HCT116 (cell line): ENCODE measurements around the gene BLOC1S6. TPM values are rescaled to one million over a fixed set of nuclear protein-coding genes. Genes with fewer than 3 reads are reported as not detected.
A peak's percentile ranks its signal among the peaks of the same experiment; 100 is the strongest.

ENCODE experiments used
- ATAC-seq: fragments of 200-7000 bp; cut with Tn5 transposase; 2 replicates; pipeline ENCODE4 v1.9.1; 2020; ENCODE audit warnings: mild to moderate bottlenecking, moderate library complexity
- BruUV-seq: library from RNA; stranded (reverse); fragments of 400-500 nt; replicated peaks from 2 replicates; lab custom pipeline; 2021; lab: Mats Ljungman, UMichigan
- CTCF ChIA-PET: fragments of 300-600 bp; sonication (Branson Sonifier 250); formaldehyde crosslinking; loops from one replicate; lab custom pipeline; 2021; ENCODE audit warnings: antibody characterized with exemption; lab: Charles Lee
- POLR2A ChIA-PET: fragments of 300-600, 350-600 bp; sonication (Branson Sonifier 250); formaldehyde crosslinking; loops from one replicate; lab custom pipeline; 2021; ENCODE audit warnings: antibody characterized with exemption; lab: Charles Lee
- RAD21 ChIA-PET, 2 experiments: fragments of 300-600 bp; sonication (Branson Sonifier 250); formaldehyde crosslinking; loops; one replicate each; lab custom pipeline; 2023; ENCODE audit warnings: low total read pairs in 2 of 2; ENCODE audit not compliant: uncharacterized antibody in 2 of 2, unreplicated experiment in 2 of 2, low non-redundant PET in 1 of 2; lab: Charles Lee
- DNase-seq: peaks from one replicate; pipeline ENCODE4 v3.0.0-alpha.2; 2010; ENCODE audit warnings: low read depth, low spot score
- H2AFZ ChIP-seq: fragments of 200-600 bp; shearing (Covaris generic), sonication (generic); 2 replicates; pipeline ENCODE4 v1.6.1; 2017; ENCODE audit warnings: low read depth, mixed run types, mixed read lengths, antibody characterized with exemption, low read length; ENCODE audit not compliant: poor library complexity, severe bottlenecking
- H3K27ac ChIP-seq: 2 replicates; pipeline ENCODE4 v1.5.1; 2012; ENCODE audit warnings: low read depth, low read length
- H3K27me3 ChIP-seq: fragments of 200-600 bp; sonication (generic); 2 replicates; pipeline ENCODE4 v1.6.1; 2016; ENCODE audit warnings: mixed run types, low read length, mixed read lengths; ENCODE audit not compliant: insufficient read depth
- H3K36me3 ChIP-seq, 2 experiments: fragments of 200-500 bp in 1 of 2; fragments of 200-600 bp in 1 of 2; sonication (Bioruptor generic) in 1 of 2; sonication (generic) in 1 of 2; 2 replicates each; pipeline versions ENCODE4 v1.5.1 to v1.6.1; 2014 to 2016; ENCODE audit warnings: low read length in 2 of 2, inconsistent platforms in 1 of 2, mixed read lengths in 1 of 2, mixed run types in 1 of 2; ENCODE audit not compliant: insufficient read depth in 2 of 2, control insufficient read depth in 1 of 2
- H3K4me1 ChIP-seq, 2 experiments: fragments of 200-600 bp in 1 of 2; sonication (generic) in 1 of 2; 2 replicates each; pipeline versions ENCODE4 v1.5.1 to v1.6.1; 2012 to 2017; ENCODE audit warnings: low read length in 2 of 2, inconsistent platforms in 1 of 2, mild to moderate bottlenecking in 1 of 2, mixed read lengths in 1 of 2, mixed run types in 1 of 2, moderate library complexity in 1 of 2; ENCODE audit not compliant: insufficient read depth in 2 of 2, control insufficient read depth in 1 of 2
- H3K4me2 ChIP-seq: fragments of 200-600 bp; sonication (generic); 2 replicates; pipeline ENCODE4 v1.6.1; 2017; ENCODE audit warnings: mixed run types, low read length, mixed read lengths
- H3K4me3 ChIP-seq, 2 experiments: fragments of 200-600 bp in 1 of 2; sonication (generic) in 1 of 2; replicated peaks in 1 of 2; 2 replicates each; pipeline ENCODE4 v1.5.1; 2011 to 2016; ENCODE audit warnings: low read length in 2 of 2, control low read depth in 1 of 2, low read depth in 1 of 2, mild to moderate bottlenecking in 1 of 2, mixed read lengths in 1 of 2, mixed run types in 1 of 2
- H3K79me2 ChIP-seq: fragments of 200-600 bp; sonication (generic); 2 replicates; pipeline ENCODE4 v1.6.1; 2017; ENCODE audit warnings: mild to moderate bottlenecking, mixed run types, low read length, moderate library complexity, mixed read lengths; ENCODE audit not compliant: insufficient read depth
- H3K9ac ChIP-seq: fragments of 200-600 bp; sonication (generic); 2 replicates; pipeline ENCODE4 v1.6.1; 2016; ENCODE audit warnings: low read length, mixed read lengths
- H3K9me2 ChIP-seq: fragments of 200-600 bp; sonication (generic), shearing (Covaris generic); 2 replicates; pipeline ENCODE4 v1.6.1; 2017; ENCODE audit warnings: mixed run types, mild to moderate bottlenecking, moderate library complexity; ENCODE audit not compliant: insufficient read depth
- H3K9me3 ChIP-seq, 2 experiments: fragments of 200-500 bp in 1 of 2; fragments of 200-600 bp in 1 of 2; sonication (Bioruptor generic) in 1 of 2; sonication (generic) in 1 of 2; 2 replicates each; pipeline ENCODE4 v1.6.1; 2014 to 2017; ENCODE audit warnings: low read length in 2 of 2, mixed read lengths in 2 of 2, inconsistent platforms in 1 of 2, low read depth in 1 of 2, mild to moderate bottlenecking in 1 of 2, mixed run types in 1 of 2, moderate library complexity in 1 of 2; ENCODE audit not compliant: control insufficient read depth in 1 of 2, insufficient read depth in 1 of 2
- H4K20me1 ChIP-seq: fragments of 200-600 bp; sonication (generic), shearing (Covaris generic); 2 replicates; pipeline ENCODE4 v1.6.1; 2017; ENCODE audit warnings: mixed run types, mild to moderate bottlenecking, moderate library complexity; ENCODE audit not compliant: insufficient read depth
- CBX3 ChIP-seq: IDR thresholded peaks from 2 replicates; pipeline ENCODE4 v1.6.1; 2012; ENCODE audit warnings: low read depth
- CEBPB ChIP-seq: IDR thresholded peaks from 2 replicates; pipeline ENCODE4 v1.6.1; 2012; ENCODE audit warnings: low read depth
- CTCF ChIP-seq, 3 experiments: fragments of 200-600 bp in 1 of 3; sonication (generic) in 1 of 3; IDR thresholded peaks in 2 of 3; conservative IDR thresholded peaks in 1 of 3; 2 replicates each; pipeline ENCODE4 v1.5.1; 2012 to 2017; ENCODE audit warnings: low read depth in 2 of 3, low read length in 2 of 3, antibody characterized with exemption in 1 of 3, borderline replicate concordance in 1 of 3, control low read depth in 1 of 3, mild to moderate bottlenecking in 1 of 3, mixed read lengths in 1 of 3, mixed run types in 1 of 3, moderate library complexity in 1 of 3; ENCODE audit not compliant: insufficient read depth in 1 of 3
- ELF1 ChIP-seq: IDR thresholded peaks from 2 replicates; pipeline ENCODE4 v1.6.1; 2012; ENCODE audit warnings: low read depth, borderline replicate concordance
- EZH2phosphoT487 ChIP-seq: fragments of 200-600 bp; IDR thresholded peaks from 2 replicates; pipeline ENCODE4 v1.6.1; 2018; ENCODE audit warnings: antibody characterized with exemption, borderline replicate concordance
- FOSL1 ChIP-seq: IDR thresholded peaks from 2 replicates; pipeline ENCODE4 v1.6.1; 2012; ENCODE audit warnings: low read depth
- JUND ChIP-seq: IDR thresholded peaks from 2 replicates; pipeline ENCODE4 v1.6.1; 2012
- MAX ChIP-seq: IDR thresholded peaks from 2 replicates; pipeline ENCODE4 v1.6.1; 2012
- POLR2A ChIP-seq: IDR thresholded peaks from 2 replicates; pipeline ENCODE4 v1.7.0; 2011; ENCODE audit warnings: borderline replicate concordance; ENCODE audit not compliant: insufficient read depth, insufficient read length; ENCODE audit errors: extremely low read depth
- POLR2AphosphoS5 ChIP-seq: IDR thresholded peaks from 2 replicates; pipeline ENCODE4 v1.6.1; 2011; ENCODE audit warnings: mild to moderate bottlenecking, low read depth, low read length, moderate library complexity
- RAD21 ChIP-seq: IDR thresholded peaks from 2 replicates; pipeline ENCODE4 v1.6.1; 2012; ENCODE audit warnings: low read depth, mild to moderate bottlenecking
- REST ChIP-seq: IDR thresholded peaks from 2 replicates; pipeline ENCODE4 v1.6.1; 2012; ENCODE audit warnings: low read depth
- SIN3A ChIP-seq: IDR thresholded peaks from 2 replicates; pipeline ENCODE4 v1.6.1; 2012; ENCODE audit warnings: low read depth
- SP1 ChIP-seq: IDR thresholded peaks from 2 replicates; pipeline ENCODE4 v1.6.1; 2012; ENCODE audit warnings: low read depth
- SRF ChIP-seq: IDR thresholded peaks from 2 replicates; pipeline ENCODE4 v1.6.1; 2012; ENCODE audit warnings: low read depth
- TCF7L2 ChIP-seq: IDR thresholded peaks from 2 replicates; pipeline ENCODE4 v1.7.0; 2011; ENCODE audit warnings: borderline replicate concordance, inconsistent platforms; ENCODE audit not compliant: insufficient read depth, insufficient read length; ENCODE audit errors: extremely low read depth
- ZFX ChIP-seq: fragments of 450-650 bp; IDR thresholded peaks from 2 replicates; pipeline ENCODE4 v1.6.1; 2017
- intact Hi-C: fragments of 100-400 bp; cut with micrococcal nuclease; formaldehyde crosslinking; loops from 2 replicates; pipeline ENCODE4 v1.10.0; 2022
- total RNA-seq: library from RNA; stranded (reverse); gene quantifications from one replicate; pipeline ENCODE4 v1.2.1, GENCODE V29; 2021; ENCODE audit not compliant: unreplicated experiment

BLOC1S6 gene
- total RNA-seq, 1 experiment from 2014 or later, result 40.7 TPM

GRCh38 chr15:45635763-45636292 is 48.6 kb downstream of the BLOC1S6 start:
- no peaks in the 10 kb centered on the region for H3K79me2 ChIP-seq

More at GRCh38 chr15:45635763-45636292, 48.6 kb downstream of the BLOC1S6 start:
- CTCF ChIA-PET, result interaction anchor here (1.0 to 2.4 kb wide), 3 partner anchors 13 to 24 kb away, joined by 3 to 8 read pairs (median 3); no protein-coding TSS in a partner anchor
- peak overlapping the region; percentile 68 for H3K9ac ChIP-seq
- TF ChIP-seq CTCF (IDR thresholded peaks at IDR 0.05 in 2 of 3, conservative IDR thresholded peaks at IDR 0.05 in 1 of 3; ENCODE audit: borderline replicate concordance in 1 of 3, insufficient read depth in 1 of 3, low read depth in 2 of 3, low read length in 2 of 3) (no peak), CBX3 (no peak), ELF1 (no peak), POLR2A (no peak), REST (no peak), SRF (no peak), JUND (no peak), POLR2AphosphoS5 (no peak), RAD21 (no peak), EZH2phosphoT487 (no peak), TCF7L2 (no peak), SP1 (no peak), MAX (no peak), CEBPB (no peak), SIN3A (no peak), FOSL1 (no peak), ZFX (no peak)
- TF ChIP-seq, all 23 proteins: peak for 0
- Histone ChIP-seq H3K4me3 (peak overlapping the region; percentile 74 to 78), H3K9me3 (no peaks in the 10 kb centered on the region), H3K4me1 (peaks cover 12 to 41% of the 10 kb centered on the region in 2 experiments), H4K20me1 (no peaks in the 10 kb centered on the region), H3K9me2 (no peaks in the 10 kb centered on the region), H3K4me2 (peak overlapping the region; percentile 97), H2AFZ (peak overlapping the region; percentile 77), H3K27ac (peak overlapping the region; percentile 95), H3K36me3 (no peaks in the 10 kb centered on the region), H3K27me3 (no peaks in the 10 kb centered on the region)
- POLR2A ChIA-PET, result no interaction called here
- DNase-seq, result no peak
- intact Hi-C loops, result no loop called here
- no TSS peak for BruUV-seq
- RAD21 ChIA-PET, result no interaction called here
- 0 out of 2 replicates have a peak, but pooled peaks have one; percentile 1 for ATAC-seq
